NAMALWA (cell line): ENCODE measurements around the gene DIS3L.
"Not testable (repeated sequence)": the region's sequence is repeated elsewhere in the genome, so short reads cannot be mapped to it uniquely, and the experiment has no call there.

Experiments
- DNase-seq: peaks from one replicate; pipeline ENCODE4 v3.0.0-alpha.2; 2015; ENCODE audit warnings: low spot score

Gene DIS3L

GRCh38 chr15:66278056-66278455 lies 15.3 kb upstream of the DIS3L start:
- no peak for DNase-seq

GRCh38 chr15:66278671-66279070 lies 14.7 kb upstream of the DIS3L start:
- DNase-seq = no peak

- no peak for DNase-seq
Observed at GRCh38 chr15:66284271-66284670, 9.1 kb upstream of the DIS3L start.

- DNase-seq = no peak
Observed at GRCh38 chr15:66285533-66286280, 7.7 kb upstream of the DIS3L start.

DNA sequence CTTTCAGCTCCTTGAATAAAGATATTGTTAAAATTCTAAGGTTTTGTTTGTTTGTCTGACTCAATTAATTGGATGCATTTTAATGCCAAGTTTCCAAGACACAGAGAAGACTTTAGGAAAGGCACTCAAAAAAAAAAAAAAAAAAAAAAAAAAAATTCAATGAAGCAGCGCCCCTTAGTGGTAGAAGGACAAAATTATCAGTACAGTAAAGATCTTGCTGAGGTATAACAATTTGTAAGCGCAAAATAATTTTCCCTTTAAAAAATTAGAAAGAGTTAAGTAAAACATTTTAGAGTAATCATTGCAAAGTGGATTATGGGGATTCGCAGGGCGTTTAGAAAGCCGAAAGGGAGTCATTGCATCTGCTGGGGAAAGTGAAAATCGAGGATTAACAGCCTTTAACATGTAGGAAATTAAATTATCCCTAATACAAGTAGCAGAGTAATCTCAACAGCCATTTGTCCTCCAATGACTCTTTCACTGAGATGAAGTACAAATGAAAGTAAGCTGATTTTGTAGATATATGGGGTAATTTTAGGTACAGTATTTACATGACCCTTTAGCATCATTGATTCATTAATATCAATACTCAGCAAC lies 5.8 kb upstream of the DIS3L start:
- DNase-seq = peak; percentile 65

DNA sequence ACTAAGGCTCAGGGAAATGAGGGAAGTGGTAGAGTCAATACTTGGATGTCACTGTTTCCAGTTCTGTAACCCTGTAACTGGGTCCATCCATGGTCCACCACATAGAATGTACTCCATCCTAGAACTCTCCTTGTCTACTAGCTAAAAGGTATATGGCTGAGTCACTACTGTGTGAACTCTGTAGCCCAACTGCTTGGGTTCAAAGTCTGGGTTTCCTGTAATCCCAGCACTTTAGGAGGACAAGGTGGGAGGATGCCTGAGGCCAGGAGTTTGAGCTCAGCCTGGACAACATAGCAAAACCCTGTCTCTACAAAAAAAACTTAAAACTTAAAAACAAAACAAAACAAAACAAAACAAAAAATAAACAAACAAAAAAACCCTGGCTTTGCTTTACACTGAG lies 5.3 kb upstream of the DIS3L start:
- no peak for DNase-seq

- no peak for DNase-seq
Observed at GRCh38 chr15:66288551-66289185, 4.7 kb upstream of the DIS3L start.

DNA sequence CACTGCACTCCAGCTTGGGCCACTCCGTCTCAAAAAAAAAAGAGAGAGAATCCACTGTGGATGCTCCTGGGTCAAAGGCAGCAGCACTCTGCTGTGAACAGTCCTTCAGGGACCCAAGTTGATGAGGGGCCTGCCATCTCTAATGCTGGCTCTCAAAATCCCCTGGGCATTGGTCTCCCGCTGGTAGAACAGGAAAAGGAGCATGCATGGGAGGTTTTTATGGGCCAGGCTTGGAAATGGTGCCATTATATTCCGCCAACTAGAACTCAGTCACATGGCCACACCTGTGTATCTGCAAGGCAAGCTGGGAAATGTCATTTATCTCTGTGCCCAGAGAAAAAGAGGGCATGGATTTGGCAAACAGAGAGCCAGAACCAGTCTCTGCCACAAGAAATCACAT lies 3.4 kb upstream of the DIS3L start:
- no peak for DNase-seq

DNA sequence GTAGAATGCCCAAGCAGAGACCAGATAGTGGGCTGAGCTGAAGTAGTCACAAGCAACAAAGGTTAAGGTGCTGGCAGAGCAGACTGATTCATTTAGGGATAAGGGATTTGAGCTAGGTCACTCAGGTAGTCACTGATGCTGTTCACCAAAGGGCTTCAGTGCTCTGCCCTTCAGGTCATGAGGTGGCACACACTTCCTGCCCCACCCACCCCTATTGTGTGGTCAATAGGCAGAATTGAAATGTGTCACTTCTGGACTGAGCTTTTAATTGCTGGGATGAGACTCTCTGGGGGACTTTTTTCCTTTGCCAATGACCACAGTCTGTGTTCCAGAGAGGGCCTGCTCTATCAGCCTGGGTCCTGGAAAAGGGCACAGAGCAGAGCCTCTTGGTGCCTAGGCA lies 2.9 kb upstream of the DIS3L start:
- DNase-seq = no peak

- DNase-seq = peak; percentile 25
Observed at GRCh38 chr15:66291816-66292570, 1.4 kb upstream of the DIS3L start.

DNA sequence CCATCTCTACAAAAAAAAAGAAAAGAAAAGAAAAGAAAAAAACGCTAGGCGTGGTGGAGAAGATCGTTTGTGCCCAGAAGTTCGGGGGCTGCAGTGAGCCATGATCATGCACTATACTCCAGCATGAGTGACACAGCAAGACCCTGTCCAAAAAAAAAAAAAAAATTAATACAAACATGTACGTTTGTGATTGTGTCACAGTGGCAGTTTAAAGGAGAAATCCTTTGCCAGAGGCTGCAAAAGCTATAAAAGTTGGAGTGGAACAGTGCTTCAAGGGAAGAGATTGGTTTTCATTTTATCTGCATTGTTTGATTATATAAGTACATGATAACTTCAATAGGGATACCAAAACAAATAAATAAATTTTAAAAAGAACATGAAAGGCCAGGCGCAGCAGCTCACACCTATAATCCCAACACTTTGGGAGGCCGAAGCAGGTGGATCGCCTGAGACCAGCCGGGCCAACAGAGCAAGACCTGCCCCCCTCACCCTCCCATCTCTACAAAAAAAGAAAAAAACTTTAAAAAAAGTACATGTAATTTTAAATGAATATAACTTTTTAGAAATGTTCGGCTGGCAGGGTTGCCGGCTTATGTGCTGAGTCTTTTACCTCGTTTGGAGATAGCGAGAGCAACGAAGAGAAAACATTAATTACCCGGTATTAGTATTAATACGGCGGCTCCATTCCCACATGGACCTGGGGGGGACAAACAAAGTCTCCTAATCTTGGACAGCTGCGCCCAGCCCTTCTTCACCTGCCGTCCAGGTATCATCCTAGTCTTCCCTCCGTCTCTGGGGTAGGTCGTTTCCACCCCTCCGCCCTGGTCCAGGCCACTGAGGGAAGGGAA lies 573 bp upstream of the DIS3L start:
- DNase-seq = peak; percentile 23

GRCh38 chr15:66294157-66294931 lies 976 bp downstream of the DIS3L start:
- peak; percentile 85 for DNase-seq

GRCh38 chr15:66294932-66295235 lies 1.5 kb downstream of the DIS3L start:
- DNase-seq = no peak

- no peak for DNase-seq
Observed at GRCh38 chr15:66296186-66296585, 2.8 kb downstream of the DIS3L start.

DNA sequence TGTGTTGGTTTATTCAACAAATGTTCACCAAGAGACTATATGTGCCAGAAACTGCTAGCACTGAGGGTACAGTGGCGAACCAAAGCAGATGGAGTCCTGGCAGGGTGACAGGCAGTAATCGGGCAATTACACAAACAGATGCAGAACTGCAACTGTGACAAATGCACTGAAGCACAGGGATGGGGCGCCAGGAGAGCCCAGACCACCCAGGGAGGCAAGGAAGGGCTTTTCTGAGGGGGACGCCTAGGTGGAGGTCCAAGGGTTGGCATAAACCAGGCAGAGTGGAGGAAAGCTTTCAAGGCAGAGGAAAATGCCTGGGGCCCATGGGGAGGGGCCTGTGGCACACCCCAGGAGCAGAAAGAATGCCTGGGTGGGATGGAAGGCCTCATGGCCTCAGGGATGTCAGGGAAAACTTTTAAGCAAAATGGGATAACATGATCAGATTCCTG lies 5.5 kb downstream of the DIS3L start:
- no peak for DNase-seq

DNA sequence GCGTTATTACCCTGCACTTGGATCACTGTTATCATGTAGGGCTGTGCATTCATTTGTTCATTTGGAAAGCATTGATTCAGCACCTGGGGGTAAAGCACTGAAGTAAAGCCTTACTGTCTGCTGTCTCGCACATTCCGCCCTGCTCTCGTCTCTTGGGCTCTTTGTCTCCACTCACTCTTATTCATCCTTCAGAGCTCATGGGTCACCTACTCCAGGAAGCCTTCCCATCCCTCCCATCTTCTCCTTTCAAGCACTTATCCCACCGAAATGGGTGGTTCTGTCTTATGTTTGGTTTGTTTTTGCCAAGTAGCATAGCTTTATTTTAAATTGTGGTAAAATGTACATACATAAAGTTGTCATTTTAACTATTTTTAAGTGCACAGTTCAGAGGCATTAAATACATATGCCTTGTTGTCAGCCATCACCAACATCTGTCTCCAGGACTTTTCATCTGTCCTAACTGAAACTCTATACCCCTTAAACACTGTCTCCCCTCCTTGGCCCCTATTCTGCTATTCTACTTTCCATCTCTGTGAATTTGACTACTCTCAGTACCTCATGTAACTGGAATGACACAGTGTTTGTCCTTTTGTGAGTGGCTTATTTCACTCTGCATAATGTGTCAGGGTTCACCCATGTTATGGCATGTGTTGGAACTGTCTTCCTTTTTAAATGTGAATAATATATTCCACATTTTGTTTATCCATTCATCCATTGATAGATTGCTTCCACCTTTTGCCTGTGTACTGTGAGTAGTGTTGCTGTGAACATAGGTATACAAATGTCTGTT lies 9.3 kb downstream of the DIS3L start:
- DNase-seq = no peak

DNA sequence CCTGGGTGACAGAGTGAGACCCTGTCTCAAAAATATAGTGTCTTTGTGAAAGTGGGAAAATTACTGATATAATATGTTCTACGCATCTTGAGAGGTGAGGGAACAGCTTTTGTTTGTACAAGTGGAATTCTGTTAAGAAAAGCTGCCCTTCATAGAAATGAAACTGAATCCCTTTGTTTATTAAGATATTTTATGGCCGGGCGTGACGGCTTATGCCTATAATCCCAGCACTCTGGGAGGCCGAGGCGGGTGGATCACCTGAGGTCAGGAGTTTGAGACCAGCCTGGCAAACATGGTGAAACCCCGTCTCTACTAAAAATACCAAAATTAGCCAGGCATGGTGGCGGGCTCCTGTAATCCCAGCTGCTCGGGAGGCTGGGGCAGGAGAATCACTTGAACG lies 11.1 kb downstream of the DIS3L start:
- DNase-seq = not testable (repeated sequence)

GRCh38 chr15:66306381-66306780 lies 13.0 kb downstream of the DIS3L start:
- DNase-seq = no peak

DNA sequence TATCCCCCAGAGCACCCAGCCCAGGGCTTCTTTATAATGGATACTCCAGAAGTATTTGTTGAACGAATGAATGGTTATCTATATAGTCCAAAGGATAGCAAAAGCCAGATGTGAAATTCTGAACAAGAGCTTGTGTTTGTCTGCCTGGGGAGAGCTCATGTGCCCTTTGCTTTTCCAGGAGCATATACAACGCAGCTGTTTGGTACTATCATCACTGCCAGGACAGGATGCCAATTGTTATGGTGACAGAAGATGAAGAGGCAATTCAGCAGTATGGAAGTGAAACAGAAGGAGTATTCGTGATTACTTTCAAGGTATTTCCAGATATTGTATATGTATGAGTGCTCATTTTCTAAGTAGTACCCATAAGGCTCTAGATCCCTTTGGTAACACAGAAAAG lies 15.2 kb downstream of the DIS3L start:
- DNase-seq = no peak

- no peak for DNase-seq
Observed at GRCh38 chr15:66309828-66310227, 16.5 kb downstream of the DIS3L start.
